ENCODE results near the gene UCN2. TPM values are rescaled to one million over a fixed set of nuclear protein-coding genes. Genes with fewer than 3 reads are reported as not detected.

The UCN2 gene
- total and polyA plus RNA-seq, 2 of the 8 experiments (the other 6 are each of a cell fraction or from before 2014, with no cell fraction given), result 0.14 TPM; not detected in 1

GRCh38 chr3:48548126-48548525 is 15.5 kb downstream of the UCN2 start:
- Histone ChIP-seq H3K4ac (replicated peaks; ENCODE audit: insufficient read length, low read depth, low read length) (no peak overlapping the region), H2AK5ac (ENCODE audit: low read depth, low read length) (no peak overlapping the region), H2BK15ac (ENCODE audit: low read length) (no peak overlapping the region), H3K79me1 (ENCODE audit: low read depth, low read length) (no peaks in the 10 kb centered on the region; the same call in 1 of the 2 replicates), H4K5ac (ENCODE audit: insufficient read length, low read depth, low read length) (no peak overlapping the region), H3K4me1 (replicated peaks in 1 of 4; ENCODE audit: control insufficient read depth in 3 of 4, insufficient read depth in 4 of 4, low read length in 3 of 4) (no peaks in the 10 kb centered on the region; a peak in 3 of 7 replicates), H3K4me3 (ENCODE audit: extremely low read depth in 1 of 4, insufficient read depth in 2 of 4, low read depth in 3 of 4, low read length in 4 of 4) (no peak overlapping the region), H3K9ac (replicated peaks in 1 of 4; ENCODE audit: extremely low read depth in 1 of 4, low read depth in 3 of 4, low read length in 3 of 4) (no peak overlapping the region), H2BK120ac (replicated peaks; ENCODE audit: low read depth, low read length) (no peak overlapping the region), H4K8ac (ENCODE audit: extremely low read depth, insufficient read depth, low read length) (peak overlapping the region; percentile 52; the same call in 1 of the 2 replicates), H3K23me2 (ENCODE audit: low read depth, low read length) (no peaks in the 10 kb centered on the region), H2BK20ac (ENCODE audit: low read length) (no peak overlapping the region), H3K14ac (ENCODE audit: insufficient read length) (no peak overlapping the region), H3K27me3 (replicated peaks in 1 of 4; ENCODE audit: control insufficient read depth in 3 of 4, extremely low read depth in 1 of 4, insufficient read depth in 3 of 4, low read length in 3 of 4) (no peaks in the 10 kb centered on the region), H3K4me2 (ENCODE audit: insufficient read depth in 1 of 2, low read depth in 2 of 2, low read length in 2 of 2) (no peak overlapping the region), H3K36me3 (ENCODE audit: control insufficient read depth in 2 of 4, insufficient read depth in 4 of 4, low read length in 3 of 4) (peaks cover 2 to 21% (median 16%) of the 10 kb centered on the region in 4 experiments; a peak in 7 of 8 replicates), H2BK12ac (ENCODE audit: low read depth, low read length) (no peak overlapping the region), H2BK5ac (ENCODE audit: low read depth, low read length) (no peak overlapping the region), H3K27ac (ENCODE audit: low read depth, low read length) (no peak overlapping the region), H3K18ac (ENCODE audit: extremely low read depth, low read length) (no peak overlapping the region), H4K91ac (replicated peaks; ENCODE audit: insufficient read length, low read length) (no peak overlapping the region), H2AFZ (ENCODE audit: low read length) (no peak overlapping the region), H3K9me3 (ENCODE audit: insufficient read depth in 2 of 2, low read depth in 1 of 2, low read length in 1 of 2) (no peaks in the 10 kb centered on the region), H3K79me2 (ENCODE audit: control insufficient read depth in 1 of 2, insufficient read depth in 2 of 2, low read length in 2 of 2) (peaks cover 0 to 4% of the 10 kb centered on the region in 2 experiments; a peak in 1 of 4 replicates), H3K23ac (ENCODE audit: insufficient read length) (no peak overlapping the region), H3K56ac (replicated peaks; ENCODE audit: insufficient read length, low read depth, low read length) (no peak overlapping the region), H4K20me1 (replicated peaks in 1 of 2; ENCODE audit: control insufficient read depth in 1 of 2, insufficient read depth in 2 of 2, low read length in 2 of 2) (peaks cover 0 to 5% of the 10 kb centered on the region in 2 experiments)
- no peak for TF ChIP-seq TCF12 (IDR thresholded peaks at IDR 0.05; ENCODE audit: low read depth, low read length)
- DNase-seq (ENCODE audit: low read depth in 1 of 2, low spot score in 2 of 2), result no peak
- POLR2A ChIA-PET (ENCODE audit: partially characterized antibody), result interaction anchor here (0.8 to 2.3 kb wide), 5 partner anchors 49 to 149 kb away, joined by 3 to 11 read pairs (median 6); a partner anchor contains a TSS
- no peak for FAIRE-seq
- 88% methylated on average over 5 of the region's 5 CpGs; no CpG with 5 or more reads in 1 of the 2 experiments for WGBS, 2 experiments (ENCODE audit: extremely low coverage in 1 of 2, insufficient coverage in 1 of 2, insufficient read length in 1 of 2, insufficient replicate concordance in 2 of 2, low coverage in 1 of 2, low lambda C conversion rate in 2 of 2, missing lambda C conversion rate in 1 of 2)
- CTCF ChIA-PET (ENCODE audit: partially characterized antibody), result interaction anchor here (0.9 to 5.4 kb wide), 25 partner anchors 10 to 413 kb away, joined by 3 to 67 read pairs (median 6); partner anchors contain the start of genes CCDC51, SHISA5, TMA7 and UCN2

Measured in H1 (cell line).